Effector memory CD8-positive, alpha-beta T cell (primary cell): ENCODE data around the gene TRIM51.
"Not testable (repeated sequence)": the region's sequence is repeated elsewhere in the genome, so short reads cannot be mapped to it uniquely, and the experiment has no call there.

ENCODE experiments used
- ATAC-seq: fragments of 150-1000 bp; cut with Tn5 transposase; replicated peaks from 2 replicates; pipeline ENCODE4 v1.10.0; 2021; ENCODE audit warnings: mild to moderate bottlenecking, moderate library complexity
- DNase-seq, 3 experiments: peaks; one replicate each; pipeline ENCODE4 v3.0.0; 2021
- H3K27ac Mint-ChIP-seq, 2 donors: one replicate each; pipeline ENCODE4 v1.8.0; 2022; ENCODE audit warnings: mild to moderate bottlenecking in 2 of 2, mixed read lengths in 2 of 2, moderate library complexity in 2 of 2
- H3K27me3 Mint-ChIP-seq, 2 donors: one replicate each; pipeline ENCODE4 v1.8.0; 2022; ENCODE audit warnings: mixed read lengths in 2 of 2
- H3K36me3 Mint-ChIP-seq: one replicate; pipeline ENCODE4 v1.8.0; 2022; ENCODE audit warnings: mild to moderate bottlenecking, moderate library complexity, mixed read lengths; ENCODE audit not compliant: insufficient read depth
- H3K4me1 Mint-ChIP-seq, 2 donors: one replicate each; pipeline ENCODE4 v1.8.0; 2022; ENCODE audit warnings: low read depth in 2 of 2, mixed read lengths in 2 of 2
- H3K4me3 Mint-ChIP-seq, 2 donors: one replicate each; pipeline ENCODE4 v1.8.0; 2022; ENCODE audit warnings: mild to moderate bottlenecking in 2 of 2, mixed read lengths in 2 of 2, moderate library complexity in 2 of 2
- H3K9me3 Mint-ChIP-seq, 2 donors: one replicate each; pipeline ENCODE4 v1.8.0; 2022; ENCODE audit warnings: mixed read lengths in 2 of 2
- total RNA-seq, 9 experiments: gene quantifications; one replicate each; lab custom pipeline; 2026; lab: John Stamatoyannopoulos, UW

The TRIM51 gene, protein sequence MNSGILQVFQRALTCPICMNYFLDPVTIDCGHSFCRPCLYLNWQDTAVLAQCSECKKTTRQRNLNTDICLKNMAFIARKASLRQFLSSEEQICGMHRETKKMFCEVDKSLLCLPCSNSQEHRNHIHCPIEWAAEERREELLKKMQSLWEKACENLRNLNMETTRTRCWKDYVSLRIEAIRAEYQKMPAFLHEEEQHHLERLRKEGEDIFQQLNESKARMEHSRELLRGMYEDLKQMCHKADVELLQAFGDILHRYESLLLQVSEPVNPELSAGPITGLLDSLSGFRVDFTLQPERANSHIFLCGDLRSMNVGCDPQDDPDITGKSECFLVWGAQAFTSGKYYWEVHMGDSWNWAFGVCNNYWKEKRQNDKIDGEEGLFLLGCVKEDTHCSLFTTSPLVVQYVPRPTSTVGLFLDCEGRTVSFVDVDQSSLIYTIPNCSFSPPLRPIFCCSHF
- 0 reads per million in 9 experiments for total RNA-seq

GRCh38 chr11:55882997-55883396, at the start of gene TRIM51:
TRIM51 (plus strand) TSS chr11:55883297; CDS start chr11:55885429, 2,132 bp downstream.
- not testable (repeated sequence) for ATAC-seq, H3K36me3 Mint-ChIP-seq, H3K4me1 Mint-ChIP-seq, DNase-seq, H3K4me3 Mint-ChIP-seq, H3K27me3 Mint-ChIP-seq, H3K27ac Mint-ChIP-seq
- peaks cover 6 to 12% of the 10 kb centered on the region in 2 donors for H3K9me3 Mint-ChIP-seq

DNA sequence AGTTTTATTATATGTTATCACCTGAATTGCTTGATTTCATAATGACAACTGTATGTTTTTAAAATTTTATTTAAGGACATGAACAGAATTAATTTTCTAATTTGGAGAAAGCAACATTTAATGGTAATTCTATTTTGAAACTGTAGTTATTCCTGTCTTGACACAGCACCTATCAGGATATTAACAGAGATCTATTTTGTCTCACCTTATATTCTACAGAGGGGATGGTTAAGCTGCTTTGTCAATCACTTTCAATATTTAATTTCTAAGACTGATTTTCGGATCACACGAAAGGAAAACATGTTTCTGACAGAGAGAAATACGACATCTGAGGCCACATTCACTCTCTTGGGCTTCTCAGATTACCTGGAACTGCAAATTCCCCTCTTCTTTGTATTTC, 44.6 kb upstream of the TRIM51 start, which contains the start of gene OR5D16:
Gene OR5D16, plus strand, starts transcription at position 301 of the 400 bp plus-strand sequence. Its CDS starts 0 bp downstream, at position 301.
- H3K4me1 Mint-ChIP-seq, result no peaks in the 10 kb centered on the region
- H3K4me3 Mint-ChIP-seq, result no peak within 1 kb of the TSS
- H3K27ac Mint-ChIP-seq, result no peak within 1 kb of the TSS
- ATAC-seq, result no peak
- no peaks in the 10 kb centered on the region for H3K36me3 Mint-ChIP-seq
- DNase-seq, result no peak
- no peaks in the 10 kb centered on the region for H3K27me3 Mint-ChIP-seq
- peaks cover 6 to 10% of the 10 kb centered on the region in 2 donors for H3K9me3 Mint-ChIP-seq

DNA sequence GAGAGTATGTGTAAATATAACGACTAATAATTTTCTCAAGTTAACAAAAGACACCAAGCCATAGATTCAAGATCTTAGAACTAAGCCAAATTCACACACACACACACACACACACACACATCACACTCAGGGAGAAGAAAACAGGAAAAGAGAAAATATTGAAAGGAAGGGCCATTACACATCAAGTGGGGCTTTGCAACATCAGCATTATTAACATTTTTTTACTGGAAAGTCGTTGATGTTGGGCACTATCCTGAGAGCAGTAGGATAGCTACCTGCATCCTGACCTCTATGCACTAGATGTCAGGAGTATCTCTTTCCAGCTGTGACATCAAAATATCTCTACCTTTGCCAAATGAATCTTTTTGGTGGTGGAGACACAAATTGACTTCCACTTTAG, 35.6 kb upstream of the TRIM51 start:
- Mint-ChIP-seq H3K4me1 (no peaks in the 10 kb centered on the region), H3K4me3 (no peak overlapping the region), H3K9me3 (peaks cover 5% of the 10 kb centered on the region in 2 donors), H3K27me3 (no peaks in the 10 kb centered on the region), H3K36me3 (no peaks in the 10 kb centered on the region), H3K27ac (no peak overlapping the region)
- ATAC-seq (no peak), DNase-seq (no peak)

- Mint-ChIP-seq H3K4me3 (no peak overlapping the region), H3K4me1 (no peaks in the 10 kb centered on the region), H3K27ac (no peak overlapping the region), H3K9me3 (peaks cover 7 to 14% of the 10 kb centered on the region in 2 donors), H3K36me3 (no peaks in the 10 kb centered on the region), H3K27me3 (no peaks in the 10 kb centered on the region)
- DNase-seq (no peak), ATAC-seq (no peak)
These were observed 34.1 kb upstream of the TRIM51 start for GRCh38 chr11:55849037-55849436.

GRCh38 chr11:55852141-55852540, 31.0 kb upstream of the TRIM51 start:
- Mint-ChIP-seq H3K27ac (no peak overlapping the region), H3K27me3 (no peaks in the 10 kb centered on the region), H3K36me3 (no peaks in the 10 kb centered on the region), H3K4me1 (no peaks in the 10 kb centered on the region), H3K9me3 (peaks cover 12 to 18% of the 10 kb centered on the region in 2 donors), H3K4me3 (no peak overlapping the region)
- DNase-seq (no peak), ATAC-seq (no peak)

- DNase-seq (no peak), ATAC-seq (no peak)
- no peaks in the 10 kb centered on the region for H3K36me3 Mint-ChIP-seq
- no peak overlapping the region for H3K27ac Mint-ChIP-seq
- no peaks in the 10 kb centered on the region for H3K27me3 Mint-ChIP-seq
- peaks cover 9 to 18% of the 10 kb centered on the region in 2 donors for H3K9me3 Mint-ChIP-seq
- no peaks in the 10 kb centered on the region for H3K4me1 Mint-ChIP-seq
- no peak overlapping the region for H3K4me3 Mint-ChIP-seq
These were observed 28.4 kb upstream of the TRIM51 start for GRCh38 chr11:55854704-55855103.

DNA sequence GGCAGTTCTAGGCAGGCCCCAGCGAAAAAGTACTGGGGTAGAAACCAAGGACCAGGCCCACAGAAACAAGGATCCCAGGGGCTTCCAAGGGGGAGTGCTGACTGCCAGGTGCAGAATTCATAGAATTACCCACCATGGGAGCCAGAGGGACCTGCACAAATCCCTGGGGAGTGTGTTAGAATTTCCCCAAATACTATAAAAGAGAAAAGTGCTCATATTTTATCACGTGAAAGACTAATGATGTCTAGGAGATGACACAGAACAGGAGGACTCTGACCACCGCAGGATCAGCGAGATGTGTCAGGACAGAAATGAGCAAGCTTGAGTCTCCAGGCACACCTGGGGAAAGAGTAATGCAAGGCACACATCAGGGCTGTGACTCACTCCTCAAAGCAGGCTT, 15.7 kb upstream of the TRIM51 start:
- not testable (repeated sequence) for H3K27ac Mint-ChIP-seq, H3K36me3 Mint-ChIP-seq, DNase-seq, H3K27me3 Mint-ChIP-seq, ATAC-seq, H3K4me3 Mint-ChIP-seq, H3K4me1 Mint-ChIP-seq
- peaks cover 8 to 18% of the 10 kb centered on the region in 2 donors for H3K9me3 Mint-ChIP-seq

- H3K36me3 Mint-ChIP-seq, DNase-seq, H3K4me3 Mint-ChIP-seq, H3K27ac Mint-ChIP-seq, ATAC-seq, H3K4me1 Mint-ChIP-seq, H3K27me3 Mint-ChIP-seq: not testable (repeated sequence)
- peaks cover 7 to 21% of the 10 kb centered on the region in 2 donors for H3K9me3 Mint-ChIP-seq
These were observed 10.4 kb upstream of the TRIM51 start for GRCh38 chr11:55872731-55873130.

DNA sequence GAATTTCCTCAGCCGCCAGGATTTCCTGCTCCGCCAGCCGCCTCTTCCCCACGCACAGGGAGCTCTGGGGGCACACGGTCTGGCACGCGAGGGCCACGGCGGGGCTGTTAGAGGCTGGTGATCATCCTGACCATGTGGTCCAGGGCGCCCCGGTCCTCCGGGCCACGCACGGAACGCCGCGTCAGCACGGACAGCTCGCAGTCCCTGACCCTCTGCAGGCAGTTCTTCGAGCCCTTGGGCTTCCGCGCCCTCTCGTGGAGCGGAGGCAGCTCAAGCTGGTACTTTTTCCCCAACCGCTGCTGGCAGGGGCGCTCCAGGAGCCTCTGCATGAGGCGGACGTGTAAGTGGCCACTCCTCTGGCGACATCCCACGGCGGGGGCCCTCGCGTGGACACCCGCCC, 10.0 kb upstream of the TRIM51 start:
- not testable (repeated sequence) for H3K4me3 Mint-ChIP-seq, H3K27me3 Mint-ChIP-seq, ATAC-seq, H3K4me1 Mint-ChIP-seq, H3K36me3 Mint-ChIP-seq, H3K27ac Mint-ChIP-seq, DNase-seq
- peaks cover 7 to 21% of the 10 kb centered on the region in 2 donors for H3K9me3 Mint-ChIP-seq

DNA sequence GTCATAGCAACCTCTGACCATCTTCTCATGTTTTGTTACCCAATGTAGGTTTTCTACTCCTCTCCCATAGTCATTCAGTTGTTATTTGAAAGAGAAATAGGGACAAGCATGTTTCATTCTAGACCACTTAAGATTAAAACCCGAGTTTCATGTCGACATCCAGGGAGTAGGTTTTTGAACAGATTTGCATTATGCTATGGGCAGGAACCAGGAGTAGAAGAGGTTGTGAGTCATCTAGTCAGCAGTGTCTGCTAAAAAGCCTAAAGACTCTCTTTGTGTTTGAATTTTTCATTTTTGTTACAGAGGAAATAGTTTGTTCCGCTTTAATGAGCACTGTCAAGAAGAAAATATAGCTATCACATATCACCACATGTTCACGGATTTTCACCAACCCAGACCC, 1.9 kb downstream of the TRIM51 start:
- not testable (repeated sequence) for H3K27me3 Mint-ChIP-seq, DNase-seq, ATAC-seq, H3K36me3 Mint-ChIP-seq, H3K4me3 Mint-ChIP-seq, H3K27ac Mint-ChIP-seq, H3K4me1 Mint-ChIP-seq
- peaks cover 5 to 12% of the 10 kb centered on the region in 2 donors for H3K9me3 Mint-ChIP-seq

GRCh38 chr11:55885481-55885880, 2.4 kb downstream of the TRIM51 start:
- peaks cover 5 to 12% of the 10 kb centered on the region in 2 donors for H3K9me3 Mint-ChIP-seq
- H3K36me3 Mint-ChIP-seq, H3K27ac Mint-ChIP-seq, DNase-seq, H3K4me1 Mint-ChIP-seq, H3K27me3 Mint-ChIP-seq, H3K4me3 Mint-ChIP-seq, ATAC-seq: not testable (repeated sequence)

DNA sequence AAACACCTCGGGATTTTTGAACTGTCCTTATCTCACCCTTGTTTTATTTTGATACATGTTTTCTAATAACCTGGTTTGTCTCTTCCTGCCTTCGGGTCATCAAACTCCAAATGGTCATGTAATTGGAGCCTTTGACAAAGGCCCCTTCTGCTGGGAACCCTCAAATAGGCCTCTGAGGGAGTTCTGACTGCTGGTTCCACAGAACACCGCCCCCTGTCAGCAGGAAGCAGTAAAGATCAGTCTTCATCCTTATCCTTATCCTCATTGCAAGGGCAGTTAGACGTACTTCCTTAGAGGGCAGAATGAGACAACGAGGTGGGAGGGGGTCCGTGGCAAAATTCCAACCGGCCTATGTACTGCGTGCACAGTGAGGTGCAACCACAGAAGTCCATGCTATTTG, 12.1 kb downstream of the TRIM51 start:
- no peak for DNase-seq
- Mint-ChIP-seq H3K36me3 (no peaks in the 10 kb centered on the region), H3K27me3 (no peaks in the 10 kb centered on the region), H3K27ac (no peak overlapping the region), H3K4me1 (no peaks in the 10 kb centered on the region), H3K9me3 (peaks cover 12 to 14% of the 10 kb centered on the region in 2 donors), H3K4me3 (no peak overlapping the region)
- no peak for ATAC-seq

GRCh38 chr11:55902308-55902707, 19.2 kb downstream of the TRIM51 start:
- Mint-ChIP-seq H3K27me3 (no peaks in the 10 kb centered on the region), H3K9me3 (peaks cover 0 to 15% of the 10 kb centered on the region in 2 donors), H3K4me1 (no peaks in the 10 kb centered on the region), H3K27ac (no peak overlapping the region), H3K4me3 (no peak overlapping the region), H3K36me3 (no peaks in the 10 kb centered on the region)
- DNase-seq, result no peak
- ATAC-seq, result no peak

DNA sequence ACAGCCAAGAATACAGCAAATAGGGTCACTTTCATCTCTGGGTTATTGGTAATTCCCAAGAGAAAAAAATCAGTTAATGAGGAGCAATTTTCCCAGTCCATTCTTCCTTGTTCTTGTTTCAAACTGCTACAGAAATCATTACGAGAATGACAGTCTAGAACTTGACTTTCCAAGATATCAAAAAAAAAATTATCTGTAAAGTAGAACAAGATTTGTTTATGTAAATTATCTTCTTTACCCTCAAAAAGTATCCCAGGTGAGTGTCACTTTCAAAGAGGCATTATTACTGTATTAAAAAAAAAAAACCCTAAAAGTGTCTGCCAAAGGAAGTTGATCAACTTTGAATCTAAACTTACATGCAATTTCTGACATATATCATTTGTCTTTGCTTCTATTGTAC, 31.4 kb downstream of the TRIM51 start, which contains the start of gene OR5W2:
Gene OR5W2, minus strand, starts transcription at position 101 of the 400 bp plus-strand sequence. Its CDS starts 0 bp downstream, at position 101.
- no peaks in the 10 kb centered on the region for H3K36me3 Mint-ChIP-seq
- H3K27me3 Mint-ChIP-seq, result no peaks in the 10 kb centered on the region
- H3K4me1 Mint-ChIP-seq, result no peaks in the 10 kb centered on the region
- H3K4me3 Mint-ChIP-seq, result no peak within 1 kb of the TSS
- ATAC-seq (no peak), DNase-seq (no peak)
- no peak within 1 kb of the TSS for H3K27ac Mint-ChIP-seq
- peaks cover 4 to 8% of the 10 kb centered on the region in 2 donors for H3K9me3 Mint-ChIP-seq
